ENCODE results near the gene IVD. TPM values are rescaled to one million over a fixed set of nuclear protein-coding genes. Genes with fewer than 3 reads are reported as not detected.

IVD gene
- total and polyA plus RNA-seq, 9 of the 15 experiments (the other 6 are each of a cell fraction or from before 2014, with no cell fraction given), result 0.15 to 4.5 (median 2.4) TPM

DNA sequence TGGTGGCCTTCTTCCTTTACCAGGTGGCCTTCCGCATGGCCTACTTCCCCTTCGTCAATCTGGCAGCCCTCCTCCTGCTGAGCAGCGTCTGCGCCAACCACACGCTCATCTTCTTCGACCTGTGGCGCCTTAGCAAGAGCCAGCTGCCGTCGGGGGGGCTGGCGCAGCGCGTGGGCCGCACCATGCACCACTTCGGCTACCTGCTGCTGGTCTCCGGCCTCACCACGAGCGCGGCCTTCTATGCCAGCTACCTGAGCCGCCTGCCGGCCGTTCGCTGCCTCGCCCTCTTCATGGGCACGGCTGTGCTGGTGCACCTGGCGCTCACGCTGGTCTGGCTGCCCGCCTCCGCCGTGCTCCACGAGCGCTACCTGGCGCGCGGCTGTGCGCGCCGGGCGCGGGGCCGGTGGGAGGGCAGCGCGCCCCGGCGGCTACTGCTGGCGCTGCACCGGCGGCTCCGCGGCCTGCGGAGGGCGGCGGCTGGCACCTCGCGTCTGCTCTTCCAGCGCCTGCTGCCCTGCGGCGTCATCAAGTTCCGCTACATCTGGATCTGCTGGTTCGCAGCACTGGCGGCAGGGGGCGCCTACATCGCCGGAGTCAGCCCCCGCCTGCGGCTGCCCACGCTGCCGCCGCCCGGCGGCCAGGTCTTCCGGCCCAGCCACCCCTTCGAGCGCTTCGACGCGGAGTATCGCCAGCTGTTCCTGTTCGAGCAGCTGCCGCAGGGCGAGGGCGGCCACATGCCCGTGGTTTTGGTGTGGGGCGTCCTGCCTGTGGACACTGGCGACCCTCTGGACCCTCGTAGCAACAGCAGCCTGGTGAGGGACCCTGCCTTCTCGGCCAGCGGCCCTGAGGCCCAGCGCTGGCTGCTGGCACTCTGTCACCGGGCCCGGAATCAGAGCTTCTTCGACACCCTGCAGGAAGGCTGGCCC lies 37.6 kb upstream of the IVD start (continued):
- peak; percentile 77 to 80 for TF ChIP-seq NRF1 (conservative IDR thresholded peaks at IDR 0.05 in 1 of 2, IDR thresholded peaks at IDR 0.05 in 1 of 2)
- TF ChIP-seq, protein P1, sequence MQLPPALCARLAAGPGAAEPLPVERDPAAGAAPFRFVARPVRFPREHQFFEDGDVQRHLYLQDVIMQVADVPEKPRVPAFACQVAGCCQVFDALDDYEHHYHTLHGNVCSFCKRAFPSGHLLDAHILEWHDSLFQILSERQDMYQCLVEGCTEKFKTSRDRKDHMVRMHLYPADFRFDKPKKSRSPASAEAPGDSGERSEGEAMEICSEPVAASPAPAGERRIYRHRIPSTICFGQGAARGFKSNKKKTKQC (CRISPR knock-in tag; IDR thresholded peaks at IDR 0.05), result peak; percentile 90; the same call in 1 of the 2 replicates
- peak; percentile 88 for TF ChIP-seq ZBTB1 (CRISPR knock-in tag; IDR thresholded peaks at IDR 0.05; ENCODE audit: borderline replicate concordance, low read depth)
- TF ChIP-seq SNRNP70 (optimal IDR thresholded peaks at IDR 0.05; ENCODE audit: low read depth, low read length), result no peak
- no peak for TF ChIP-seq PTRF (tag; IDR thresholded peaks at IDR 0.05)
- TF ChIP-seq ILK (tag; IDR thresholded peaks at IDR 0.05; ENCODE audit: borderline replicate concordance, low read depth), result no peak
- no peak for TF ChIP-seq ZNF24 (IDR thresholded peaks at IDR 0.05)
- peak; percentile 31 for TF ChIP-seq CCNT2 (IDR thresholded peaks at IDR 0.05; ENCODE audit: borderline replicate concordance, extremely low read depth, insufficient read length, low read depth, low read length)
- TF ChIP-seq GATA2 (CRISPR knock-in tag; IDR thresholded peaks at IDR 0.05), result 0 out of 2 replicates have a peak, but pooled peaks have one; percentile 3
